GM12878 (cell line): Measurements from ENCODE around the gene SWSAP1.

Source experiments
- CHD2 ChIP-seq: IDR thresholded peaks from 2 replicates; pipeline ENCODE4 v1.6.1; 2011; ENCODE audit warnings: low read depth, low read length, improper control_type of control experiment, borderline replicate concordance
- EP300 ChIP-seq, 2 experiments: fragments of 150-350 bp in 1 of 2; IDR thresholded peaks; 2 replicates each; pipeline ENCODE4 v1.6.1; 2011 to 2012; ENCODE audit warnings: low read depth in 2 of 2, low read length in 2 of 2, borderline replicate concordance in 1 of 2, improper control_type of control experiment in 1 of 2, inconsistent platforms in 1 of 2; ENCODE audit not compliant: control insufficient read depth in 1 of 2
- HCFC1 ChIP-seq: fragments of 150-350 bp; IDR thresholded peaks from 2 replicates; pipeline ENCODE4 v1.6.1; 2014; ENCODE audit warnings: low read length
- JUND ChIP-seq: IDR thresholded peaks from 2 replicates; pipeline ENCODE4 v1.6.1; 2012; ENCODE audit warnings: low read depth, mild to moderate bottlenecking, low read length, improper control_type of control experiment, moderate library complexity
- POLR2A ChIP-seq: IDR thresholded peaks from 2 replicates; pipeline ENCODE4 v1.6.1; 2011; ENCODE audit warnings: low read depth, mild to moderate bottlenecking, low read length
- POLR2AphosphoS5 ChIP-seq: IDR thresholded peaks from 2 replicates; pipeline ENCODE4 v1.6.1; 2011; ENCODE audit warnings: mild to moderate bottlenecking, low read length, inconsistent platforms
- RAD21 ChIP-seq: IDR thresholded peaks from 2 replicates; pipeline ENCODE4 v1.6.1; 2011; ENCODE audit warnings: mild to moderate bottlenecking, low read depth, low read length, moderate library complexity; ENCODE audit not compliant: insufficient read depth
- ZNF384 ChIP-seq: IDR thresholded peaks from 2 replicates; pipeline ENCODE4 v1.6.1; 2012; ENCODE audit warnings: low read depth, mild to moderate bottlenecking, low read length, improper control_type of control experiment, borderline replicate concordance
- TF ChIP-seq, protein P1 (sequence below): IDR thresholded peaks from 2 replicates; pipeline ENCODE4 v1.6.1; 2011; ENCODE audit warnings: low read depth, low read length, improper control_type of control experiment, borderline replicate concordance
- TF ChIP-seq, protein P2 (sequence below): IDR thresholded peaks from 2 replicates; pipeline ENCODE4 v1.6.1; 2012; ENCODE audit warnings: mild to moderate bottlenecking, low read depth, low read length
- TF ChIP-seq, protein P3 (sequence below), 3 experiments: IDR thresholded peaks in 2 of 3; conservative IDR thresholded peaks in 1 of 3; 2 replicates each; pipeline ENCODE4 v1.5.1; 2011; ENCODE audit warnings: low read depth in 3 of 3, low read length in 3 of 3, mild to moderate bottlenecking in 3 of 3, control low read depth in 2 of 3, moderate library complexity in 2 of 3, inconsistent platforms in 1 of 3, mixed read lengths in 1 of 3; ENCODE audit not compliant: control insufficient read depth in 2 of 3, insufficient read depth in 1 of 3; ENCODE audit errors: extremely low read depth in 1 of 3
- TF ChIP-seq, protein P4 (sequence below): fragments of 450-650 bp; IDR thresholded peaks from 2 replicates; pipeline ENCODE4 v1.6.1; 2017; ENCODE audit warnings: mild to moderate bottlenecking

DNA sequence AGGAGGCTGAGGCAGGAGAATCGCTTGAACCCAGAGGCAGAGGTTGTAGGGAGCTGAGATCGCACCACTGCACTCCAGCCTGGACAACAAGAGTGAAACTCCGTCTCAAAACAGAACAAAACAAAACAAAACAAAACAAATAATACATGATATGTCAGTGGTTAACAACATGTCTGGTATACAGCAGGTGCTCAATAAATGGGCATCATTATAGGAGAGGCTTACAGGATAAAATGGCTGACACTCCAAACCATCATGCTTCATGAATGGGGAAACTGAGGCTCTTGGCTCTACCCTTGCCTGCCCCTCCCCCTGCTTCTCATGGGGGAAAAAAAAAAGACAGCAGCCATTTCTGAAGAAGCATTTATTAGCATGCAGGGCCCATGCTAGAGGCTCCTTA is 32.0 kb upstream of the SWSAP1 start:
- TF ChIP-seq, protein P1, sequence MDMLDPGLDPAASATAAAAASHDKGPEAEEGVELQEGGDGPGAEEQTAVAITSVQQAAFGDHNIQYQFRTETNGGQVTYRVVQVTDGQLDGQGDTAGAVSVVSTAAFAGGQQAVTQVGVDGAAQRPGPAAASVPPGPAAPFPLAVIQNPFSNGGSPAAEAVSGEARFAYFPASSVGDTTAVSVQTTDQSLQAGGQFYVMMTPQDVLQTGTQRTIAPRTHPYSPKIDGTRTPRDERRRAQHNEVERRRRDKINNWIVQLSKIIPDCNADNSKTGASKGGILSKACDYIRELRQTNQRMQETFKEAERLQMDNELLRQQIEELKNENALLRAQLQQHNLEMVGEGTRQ, result no peak
- no peak for TF ChIP-seq HCFC1
- TF ChIP-seq, protein P2, sequence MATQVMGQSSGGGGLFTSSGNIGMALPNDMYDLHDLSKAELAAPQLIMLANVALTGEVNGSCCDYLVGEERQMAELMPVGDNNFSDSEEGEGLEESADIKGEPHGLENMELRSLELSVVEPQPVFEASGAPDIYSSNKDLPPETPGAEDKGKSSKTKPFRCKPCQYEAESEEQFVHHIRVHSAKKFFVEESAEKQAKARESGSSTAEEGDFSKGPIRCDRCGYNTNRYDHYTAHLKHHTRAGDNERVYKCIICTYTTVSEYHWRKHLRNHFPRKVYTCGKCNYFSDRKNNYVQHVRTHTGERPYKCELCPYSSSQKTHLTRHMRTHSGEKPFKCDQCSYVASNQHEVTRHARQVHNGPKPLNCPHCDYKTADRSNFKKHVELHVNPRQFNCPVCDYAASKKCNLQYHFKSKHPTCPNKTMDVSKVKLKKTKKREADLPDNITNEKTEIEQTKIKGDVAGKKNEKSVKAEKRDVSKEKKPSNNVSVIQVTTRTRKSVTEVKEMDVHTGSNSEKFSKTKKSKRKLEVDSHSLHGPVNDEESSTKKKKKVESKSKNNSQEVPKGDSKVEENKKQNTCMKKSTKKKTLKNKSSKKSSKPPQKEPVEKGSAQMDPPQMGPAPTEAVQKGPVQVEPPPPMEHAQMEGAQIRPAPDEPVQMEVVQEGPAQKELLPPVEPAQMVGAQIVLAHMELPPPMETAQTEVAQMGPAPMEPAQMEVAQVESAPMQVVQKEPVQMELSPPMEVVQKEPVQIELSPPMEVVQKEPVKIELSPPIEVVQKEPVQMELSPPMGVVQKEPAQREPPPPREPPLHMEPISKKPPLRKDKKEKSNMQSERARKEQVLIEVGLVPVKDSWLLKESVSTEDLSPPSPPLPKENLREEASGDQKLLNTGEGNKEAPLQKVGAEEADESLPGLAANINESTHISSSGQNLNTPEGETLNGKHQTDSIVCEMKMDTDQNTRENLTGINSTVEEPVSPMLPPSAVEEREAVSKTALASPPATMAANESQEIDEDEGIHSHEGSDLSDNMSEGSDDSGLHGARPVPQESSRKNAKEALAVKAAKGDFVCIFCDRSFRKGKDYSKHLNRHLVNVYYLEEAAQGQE, result no peak
- TF ChIP-seq, protein P3, sequence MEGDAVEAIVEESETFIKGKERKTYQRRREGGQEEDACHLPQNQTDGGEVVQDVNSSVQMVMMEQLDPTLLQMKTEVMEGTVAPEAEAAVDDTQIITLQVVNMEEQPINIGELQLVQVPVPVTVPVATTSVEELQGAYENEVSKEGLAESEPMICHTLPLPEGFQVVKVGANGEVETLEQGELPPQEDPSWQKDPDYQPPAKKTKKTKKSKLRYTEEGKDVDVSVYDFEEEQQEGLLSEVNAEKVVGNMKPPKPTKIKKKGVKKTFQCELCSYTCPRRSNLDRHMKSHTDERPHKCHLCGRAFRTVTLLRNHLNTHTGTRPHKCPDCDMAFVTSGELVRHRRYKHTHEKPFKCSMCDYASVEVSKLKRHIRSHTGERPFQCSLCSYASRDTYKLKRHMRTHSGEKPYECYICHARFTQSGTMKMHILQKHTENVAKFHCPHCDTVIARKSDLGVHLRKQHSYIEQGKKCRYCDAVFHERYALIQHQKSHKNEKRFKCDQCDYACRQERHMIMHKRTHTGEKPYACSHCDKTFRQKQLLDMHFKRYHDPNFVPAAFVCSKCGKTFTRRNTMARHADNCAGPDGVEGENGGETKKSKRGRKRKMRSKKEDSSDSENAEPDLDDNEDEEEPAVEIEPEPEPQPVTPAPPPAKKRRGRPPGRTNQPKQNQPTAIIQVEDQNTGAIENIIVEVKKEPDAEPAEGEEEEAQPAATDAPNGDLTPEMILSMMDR (IDR thresholded peaks at IDR 0.05 in 2 of 3, conservative IDR thresholded peaks at IDR 0.05 in 1 of 3; ENCODE audit: control insufficient read depth in 2 of 3, extremely low read depth in 1 of 3, insufficient read depth in 1 of 3, low read depth in 3 of 3, low read length in 3 of 3), result no peak
- TF ChIP-seq, protein P4, sequence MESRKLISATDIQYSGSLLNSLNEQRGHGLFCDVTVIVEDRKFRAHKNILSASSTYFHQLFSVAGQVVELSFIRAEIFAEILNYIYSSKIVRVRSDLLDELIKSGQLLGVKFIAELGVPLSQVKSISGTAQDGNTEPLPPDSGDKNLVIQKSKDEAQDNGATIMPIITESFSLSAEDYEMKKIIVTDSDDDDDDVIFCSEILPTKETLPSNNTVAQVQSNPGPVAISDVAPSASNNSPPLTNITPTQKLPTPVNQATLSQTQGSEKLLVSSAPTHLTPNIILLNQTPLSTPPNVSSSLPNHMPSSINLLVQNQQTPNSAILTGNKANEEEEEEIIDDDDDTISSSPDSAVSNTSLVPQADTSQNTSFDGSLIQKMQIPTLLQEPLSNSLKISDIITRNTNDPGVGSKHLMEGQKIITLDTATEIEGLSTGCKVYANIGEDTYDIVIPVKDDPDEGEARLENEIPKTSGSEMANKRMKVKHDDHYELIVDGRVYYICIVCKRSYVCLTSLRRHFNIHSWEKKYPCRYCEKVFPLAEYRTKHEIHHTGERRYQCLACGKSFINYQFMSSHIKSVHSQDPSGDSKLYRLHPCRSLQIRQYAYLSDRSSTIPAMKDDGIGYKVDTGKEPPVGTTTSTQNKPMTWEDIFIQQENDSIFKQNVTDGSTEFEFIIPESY, result no peak
- TF ChIP-seq CHD2, result no peak
- no peak for TF ChIP-seq JUND
- no peak for TF ChIP-seq RAD21
- TF ChIP-seq POLR2AphosphoS5, result no peak
- TF ChIP-seq POLR2A, result no peak
- TF ChIP-seq EP300 (IDR thresholded peaks at IDR 0.05; ENCODE audit: borderline replicate concordance in 1 of 2, control insufficient read depth in 1 of 2, low read depth in 2 of 2, low read length in 2 of 2), result no peak
- no peak for TF ChIP-seq ZNF384
